Progenitor cell of endocrine pancreas (in vitro differentiated cells): ENCODE results near the gene CRYBB1. TPM values are rescaled to one million over a fixed set of nuclear protein-coding genes. Genes with fewer than 3 reads are reported as not detected.
A peak's percentile ranks its signal among the peaks of the same experiment; 100 is the strongest.

ENCODE experiments used
- DNase-seq: peaks from one replicate; pipeline ENCODE4 v3.0.0; 2021; ENCODE audit warnings: low spot score; ENCODE audit not compliant: unreplicated experiment
- H3K27ac Mint-ChIP-seq: 2 replicates; pipeline ENCODE4 v1.8.0; 2021; ENCODE audit warnings: mild to moderate bottlenecking, moderate library complexity, mixed read lengths
- H3K27me3 Mint-ChIP-seq: 2 replicates; pipeline ENCODE4 v1.8.0; 2021; ENCODE audit warnings: mixed read lengths
- H3K36me3 Mint-ChIP-seq: 2 replicates; pipeline ENCODE4 v1.8.0; 2022; ENCODE audit warnings: mixed read lengths; ENCODE audit not compliant: insufficient read depth
- H3K4me1 Mint-ChIP-seq: 2 replicates; pipeline ENCODE4 v1.8.0; 2021; ENCODE audit warnings: low read depth, mixed read lengths
- H3K4me3 Mint-ChIP-seq: 2 replicates; pipeline ENCODE4 v1.8.0; 2021; ENCODE audit warnings: low read depth, mild to moderate bottlenecking, moderate library complexity, mixed read lengths
- H3K9me3 Mint-ChIP-seq: 2 replicates; pipeline ENCODE4 v1.8.0; 2021; ENCODE audit warnings: low read depth, mixed read lengths
- CTCF ChIP-seq: fragments of 200-600 bp; sonication (generic); IDR thresholded peaks from one replicate; pipeline ENCODE4 v1.5.0; 2021; ENCODE audit warnings: antibody characterized with exemption, mild to moderate bottlenecking; ENCODE audit not compliant: unreplicated experiment
- total RNA-seq: library from RNA; stranded (reverse); gene quantifications from 2 replicates; pipeline ENCODE4 v1.2.1, GENCODE V29; 2021

Gene CRYBB1
- total RNA-seq, 1 donor from 2014 or later = not detected

- H3K27ac Mint-ChIP-seq = no peak overlapping the region
- H3K4me1 Mint-ChIP-seq = peaks cover 6% of the 10 kb centered on the region
Observed at GRCh38 chr22:26660961-26661578, 43.2 kb upstream of the CRYBB1 start.

GRCh38 chr22:26660356-26660755, 42.5 kb upstream of the CRYBB1 start:
- Mint-ChIP-seq H3K27me3 (peaks cover 63% of the 10 kb centered on the region), H3K9me3 (no peaks in the 10 kb centered on the region), H3K4me3 (no peak overlapping the region), H3K27ac (no peak overlapping the region), H3K36me3 (no peaks in the 10 kb centered on the region), H3K4me1 (peaks cover 6% of the 10 kb centered on the region)
- no peak for DNase-seq
- no peak for TF ChIP-seq CTCF

More at GRCh38 chr22:26660961-26661578, 43.2 kb upstream of the CRYBB1 start:
- peaks cover 59% of the 10 kb centered on the region for H3K27me3 Mint-ChIP-seq
- H3K9me3 Mint-ChIP-seq = no peaks in the 10 kb centered on the region
- no peak for DNase-seq
- H3K36me3 Mint-ChIP-seq = no peaks in the 10 kb centered on the region
- no peak overlapping the region for H3K4me3 Mint-ChIP-seq
- TF ChIP-seq CTCF = no peak

- DNase-seq = no peak
- peaks cover 72% of the 10 kb centered on the region for H3K27me3 Mint-ChIP-seq
- no peak overlapping the region for H3K4me3 Mint-ChIP-seq
- H3K4me1 Mint-ChIP-seq = peaks cover 6% of the 10 kb centered on the region
- H3K9me3 Mint-ChIP-seq = no peaks in the 10 kb centered on the region
- no peak overlapping the region for H3K27ac Mint-ChIP-seq
- no peaks in the 10 kb centered on the region for H3K36me3 Mint-ChIP-seq
- no peak for TF ChIP-seq CTCF
Observed at GRCh38 chr22:26658671-26659478, 41.0 kb upstream of the CRYBB1 start.

- no peak for DNase-seq
- no peak overlapping the region for H3K27ac Mint-ChIP-seq
- H3K4me3 Mint-ChIP-seq = no peak overlapping the region
- H3K27me3 Mint-ChIP-seq = peaks cover 73% of the 10 kb centered on the region
- peaks cover 6% of the 10 kb centered on the region for H3K4me1 Mint-ChIP-seq
- no peak for TF ChIP-seq CTCF
- no peaks in the 10 kb centered on the region for H3K36me3 Mint-ChIP-seq
- H3K9me3 Mint-ChIP-seq = no peaks in the 10 kb centered on the region
Observed at GRCh38 chr22:26658161-26658560, 40.3 kb upstream of the CRYBB1 start.

GRCh38 chr22:26656891-26657851, 39.3 kb upstream of the CRYBB1 start, which contains the start of gene MIAT:
Gene MIAT (plus strand): TSS chr22:26657588.
- Mint-ChIP-seq H3K4me3 (peak within 1 kb of the TSS; percentile 33), H3K27ac (no peak within 1 kb of the TSS)
- no peak for DNase-seq

More at GRCh38 chr22:26656891-26657851, 39.3 kb upstream of the CRYBB1 start, which contains the start of gene MIAT:
- H3K27me3 Mint-ChIP-seq = peaks cover 75% of the 10 kb centered on the region
- no peaks in the 10 kb centered on the region for H3K9me3 Mint-ChIP-seq
- no peak for TF ChIP-seq CTCF
- peaks cover 6% of the 10 kb centered on the region for H3K4me1 Mint-ChIP-seq
- no peaks in the 10 kb centered on the region for H3K36me3 Mint-ChIP-seq
